ENCODE data around the gene VSTM4. TPM values are rescaled to one million over a fixed set of nuclear protein-coding genes. Genes with fewer than 3 reads are reported as not detected.

The VSTM4 gene
- polyA plus RNA-seq, 1 of the 3 experiments (the other 2 are of a cell fraction) = 0.39 TPM

- no peak for TF ChIP-seq YY1 (IDR thresholded peaks at IDR 0.05; ENCODE audit: low read depth)
- no peak for TF ChIP-seq POLR2AphosphoS5 (IDR thresholded peaks at IDR 0.05; ENCODE audit: low read depth, low read length)
- TF ChIP-seq ZBTB33 (IDR thresholded peaks at IDR 0.05; ENCODE audit: borderline replicate concordance, low read depth) = no peak
- no peak for TF ChIP-seq USF1 (IDR thresholded peaks at IDR 0.05; ENCODE audit: borderline replicate concordance, low read depth)
- no peak for TF ChIP-seq GATA2 (CRISPR knock-in tag; IDR thresholded peaks at IDR 0.05)
Observed at GRCh38 chr10:49012603-49013002, 102.7 kb downstream of the VSTM4 start (continued).

GRCh38 chr10:49011756-49012155, 103.6 kb downstream of the VSTM4 start:
- TF ChIP-seq USF1 (IDR thresholded peaks at IDR 0.05; ENCODE audit: borderline replicate concordance, low read depth) = no peak
- TF ChIP-seq SIN3A (IDR thresholded peaks at IDR 0.05; ENCODE audit: borderline replicate concordance, low read depth, low read length) = no peak
- no peak for TF ChIP-seq GATA2 (CRISPR knock-in tag; IDR thresholded peaks at IDR 0.05)
- TF ChIP-seq PBX3 (IDR thresholded peaks at IDR 0.05) = no peak
- no peak for TF ChIP-seq REST (IDR thresholded peaks at IDR 0.05; ENCODE audit: low read depth, low read length)

More at GRCh38 chr10:49011756-49012155, 103.6 kb downstream of the VSTM4 start:
- Histone ChIP-seq H3K4me3 (ENCODE audit: low read depth in 2 of 2, low read length in 1 of 2) (no peak overlapping the region), H3K27me3 (ENCODE audit: insufficient read depth) (no peaks in the 10 kb centered on the region), H3K9me3 (no peaks in the 10 kb centered on the region), H3K9ac (no peak overlapping the region), H2AFZ (ENCODE audit: low read depth) (no peak overlapping the region), H3K4me2 (no peak overlapping the region), H3K9me2 (no peaks in the 10 kb centered on the region), H3K79me2 (ENCODE audit: insufficient read depth) (no peaks in the 10 kb centered on the region), H3K36me3 (replicated peaks in 1 of 2; ENCODE audit: control insufficient read depth in 1 of 2, insufficient read depth in 2 of 2, low read length in 1 of 2) (no peaks in the 10 kb centered on the region), H3K4me1 (ENCODE audit: control insufficient read depth in 1 of 2, insufficient read depth in 2 of 2, low read depth in 1 of 2, low read length in 1 of 2) (peaks cover 0 to 26% of the 10 kb centered on the region in 2 experiments; a peak in 1 of 4 replicates), H3K27ac (ENCODE audit: low read depth in 2 of 2, low read length in 1 of 2) (no peak overlapping the region), H4K20me1 (ENCODE audit: insufficient read depth) (no peaks in the 10 kb centered on the region), H3F3A (replicated peaks; ENCODE audit: insufficient read depth) (no peaks in the 10 kb centered on the region)
- WGBS (ENCODE audit: low lambda C conversion rate) = 37% methylated on average over 5 of the region's 11 CpGs
- POLR2A ChIA-PET = no interaction called here
- CTCF ChIA-PET = interaction anchor here (1.1 to 2.2 kb wide), 2 partner anchors 12 to 30 kb away, joined by 3 to 6 read pairs; no protein-coding TSS in a partner anchor
- DNase-seq = no peak
